22Rv1 (cell line): ENCODE results near the gene HDLBP.

ENCODE experiments used
- CTCF ChIP-seq: fragments of 450-650 bp; IDR thresholded peaks from 2 replicates; pipeline ENCODE4 v1.5.1; 2017; ENCODE audit warnings: mild to moderate bottlenecking
- ZFX ChIP-seq: fragments of 450-650 bp; IDR thresholded peaks from 2 replicates; pipeline ENCODE4 v1.6.1; 2017; ENCODE audit warnings: antibody characterized with exemption, borderline replicate concordance

GRCh38 chr2:241282555-241282954, 32.9 kb downstream of the HDLBP start:
- TF ChIP-seq CTCF (no peak), ZFX (no peak)
